A673 (cell line): Measurements from ENCODE around the gene FARP2. TPM values are rescaled to one million over a fixed set of nuclear protein-coding genes. Genes with fewer than 3 reads are reported as not detected.
"Not testable (repeated sequence)": the region's sequence is repeated elsewhere in the genome, so short reads cannot be mapped to it uniquely, and the experiment has no call there.

Experiments used
- BruUV-seq: library from RNA; stranded (reverse); fragments of 400-500 nt; replicated peaks from 2 replicates; lab custom pipeline; 2021; lab: Mats Ljungman, UMichigan
- CTCF ChIA-PET: fragments of 300-600 bp; sonication (Branson Sonifier 250); formaldehyde crosslinking; loops from one replicate; lab custom pipeline; 2022; ENCODE audit warnings: antibody characterized with exemption; lab: Charles Lee
- POLR2A ChIA-PET: fragments of 300-600 bp; sonication (Branson Sonifier 250); formaldehyde crosslinking; loops from one replicate; lab custom pipeline; 2022; ENCODE audit warnings: antibody characterized with exemption; ENCODE audit not compliant: low non-redundant PET; lab: Charles Lee
- DNase-seq: peaks from one replicate; pipeline ENCODE4 v3.0.0-alpha.2; 2015; ENCODE audit warnings: low spot score
- H3K27ac ChIP-seq: fragments of 200-600 bp; sonication (generic); 2 replicates; pipeline ENCODE4 v1.5.1; 2016; ENCODE audit warnings: mixed run types, low read depth, mild to moderate bottlenecking, mixed read lengths, antibody characterized with exemption, low read length; ENCODE audit not compliant: poor library complexity, severe bottlenecking
- H3K27me3 ChIP-seq: fragments of 200-600 bp; sonication (generic); replicated peaks from 2 replicates; pipeline ENCODE4 v1.6.1; 2017; ENCODE audit warnings: mixed run types, low read depth, mild to moderate bottlenecking, mixed read lengths, antibody characterized with exemption, low read length; ENCODE audit not compliant: insufficient read depth, poor library complexity
- H3K36me3 ChIP-seq: fragments of 200-600 bp; sonication (generic); 2 replicates; pipeline ENCODE4 v1.6.1; 2016; ENCODE audit warnings: mixed run types, mild to moderate bottlenecking, mixed read lengths, antibody characterized with exemption, low read length; ENCODE audit not compliant: insufficient read depth, poor library complexity, severe bottlenecking
- H3K4me1 ChIP-seq: fragments of 200-600 bp; sonication (generic); 2 replicates; pipeline ENCODE4 v1.6.1; 2017; ENCODE audit warnings: mixed run types, mild to moderate bottlenecking, mixed read lengths, antibody characterized with exemption, low read length; ENCODE audit not compliant: insufficient read depth, poor library complexity, severe bottlenecking
- H3K4me3 ChIP-seq: fragments of 200-600 bp; sonication (generic); 2 replicates; pipeline ENCODE4 v1.5.1; 2016; ENCODE audit warnings: low read depth, mixed run types, mild to moderate bottlenecking, mixed read lengths, low read length; ENCODE audit not compliant: poor library complexity, severe bottlenecking
- H3K9me3 ChIP-seq: fragments of 200-600 bp; sonication (generic); 2 replicates; pipeline ENCODE4 v1.6.1; 2016; ENCODE audit warnings: mixed run types, low read depth, mild to moderate bottlenecking, mixed read lengths, antibody characterized with exemption, low read length; ENCODE audit not compliant: poor library complexity, severe bottlenecking
- CTCF ChIP-seq: fragments of 300-800, 200-600 bp; sonication (generic); conservative IDR thresholded peaks from 2 replicates; pipeline ENCODE4 v1.5.1; 2017; ENCODE audit warnings: low read depth, mild to moderate bottlenecking, antibody characterized with exemption, low read length, moderate library complexity, mixed read lengths
- EZH2 ChIP-seq: fragments of 200-600 bp; sonication (generic); IDR thresholded peaks from 2 replicates; pipeline ENCODE4 v1.6.1; 2017; ENCODE audit warnings: borderline replicate concordance, low read depth, mild to moderate bottlenecking, mixed read lengths, antibody characterized with exemption, low read length; ENCODE audit not compliant: poor library complexity, severe bottlenecking
- intact Hi-C: fragments of 100-400 bp; cut with micrococcal nuclease; formaldehyde crosslinking; loops from one replicate; pipeline ENCODE4 v1.10.0; 2022; ENCODE audit not compliant: unreplicated experiment
- total RNA-seq: library from RNA; stranded (reverse); gene quantifications from 2 replicates; pipeline ENCODE4 v1.2.3, GENCODE V29; 2021

Gene FARP2
- total RNA-seq, 1 experiment from 2014 or later, result 53.3 TPM

GRCh38 chr2:241393524-241394196 is 37.6 kb downstream of the FARP2 start:
- TF ChIP-seq EZH2 (no peak), CTCF (no peak)
- Histone ChIP-seq H3K4me1 (no peaks in the 10 kb centered on the region), H3K4me3 (no peak overlapping the region), H3K27me3 (no peaks in the 10 kb centered on the region), H3K9me3 (no peaks in the 10 kb centered on the region), H3K27ac (no peak overlapping the region), H3K36me3 (no peaks in the 10 kb centered on the region)
- ChIA-PET CTCF (no interaction called here), POLR2A (no interaction called here)
- DNase-seq, result no peak
- BruUV-seq, result no TSS peak
- intact Hi-C loops, result no loop called here

- H3K9me3 ChIP-seq, H3K4me1 ChIP-seq, CTCF ChIA-PET, H3K36me3 ChIP-seq, H3K4me3 ChIP-seq, H3K27ac ChIP-seq, BruUV-seq, H3K27me3 ChIP-seq, DNase-seq, intact Hi-C loops, POLR2A ChIA-PET: not testable (repeated sequence)
Measured at GRCh38 chr2:241396809-241397208, 40.7 kb downstream of the FARP2 start.

GRCh38 chr2:241399941-241400922 is 44.1 kb downstream of the FARP2 start:
- Histone ChIP-seq H3K9me3 (no peaks in the 10 kb centered on the region), H3K27ac (no peak overlapping the region), H3K4me1 (no peaks in the 10 kb centered on the region), H3K27me3 (no peaks in the 10 kb centered on the region), H3K36me3 (no peaks in the 10 kb centered on the region), H3K4me3 (no peak overlapping the region)
- POLR2A ChIA-PET, result no interaction called here
- no peak for DNase-seq
- CTCF ChIA-PET, result no interaction called here
- TF ChIP-seq CTCF, result no peak
- no peak for TF ChIP-seq EZH2
- BruUV-seq, result no TSS peak
- intact Hi-C loops, result no loop called here
